PFSK-1 (cell line): ENCODE results near the gene SGCA.

Experiments used
- FOXP2 ChIP-seq: optimal IDR thresholded peaks from 2 replicates; pipeline ENCODE3; 2011; ENCODE audit warnings: borderline replicate concordance, control low read depth, inconsistent platforms; ENCODE audit not compliant: insufficient read depth; ENCODE audit errors: extremely low read length, extremely low read depth
- POLR2AphosphoS5 ChIP-seq: IDR thresholded peaks from 2 replicates; pipeline ENCODE4 v1.6.1; 2012; ENCODE audit warnings: low read depth, mild to moderate bottlenecking, control low read depth, low read length, moderate library complexity
- SIN3A ChIP-seq: IDR thresholded peaks from 2 replicates; pipeline ENCODE4 v1.6.1; 2012; ENCODE audit warnings: mild to moderate bottlenecking, low read length, moderate library complexity, borderline replicate concordance; ENCODE audit not compliant: insufficient read depth
- TAF1 ChIP-seq: IDR thresholded peaks from 2 replicates; pipeline ENCODE4 v1.6.1; 2012; ENCODE audit warnings: low read length, control low read depth, borderline replicate concordance; ENCODE audit not compliant: insufficient read depth
- TF ChIP-seq, protein P1 (sequence below), 2 experiments: IDR thresholded peaks; 2 replicates each; pipeline versions ENCODE4 v1.6.1 to v1.8.0; 2011 to 2012; ENCODE audit warnings: low read depth in 2 of 2, low read length in 2 of 2, control low read depth in 1 of 2, inconsistent platforms in 1 of 2, mild to moderate bottlenecking in 1 of 2, moderate library complexity in 1 of 2; ENCODE audit not compliant: insufficient read depth in 1 of 2

SGCA gene

DNA sequence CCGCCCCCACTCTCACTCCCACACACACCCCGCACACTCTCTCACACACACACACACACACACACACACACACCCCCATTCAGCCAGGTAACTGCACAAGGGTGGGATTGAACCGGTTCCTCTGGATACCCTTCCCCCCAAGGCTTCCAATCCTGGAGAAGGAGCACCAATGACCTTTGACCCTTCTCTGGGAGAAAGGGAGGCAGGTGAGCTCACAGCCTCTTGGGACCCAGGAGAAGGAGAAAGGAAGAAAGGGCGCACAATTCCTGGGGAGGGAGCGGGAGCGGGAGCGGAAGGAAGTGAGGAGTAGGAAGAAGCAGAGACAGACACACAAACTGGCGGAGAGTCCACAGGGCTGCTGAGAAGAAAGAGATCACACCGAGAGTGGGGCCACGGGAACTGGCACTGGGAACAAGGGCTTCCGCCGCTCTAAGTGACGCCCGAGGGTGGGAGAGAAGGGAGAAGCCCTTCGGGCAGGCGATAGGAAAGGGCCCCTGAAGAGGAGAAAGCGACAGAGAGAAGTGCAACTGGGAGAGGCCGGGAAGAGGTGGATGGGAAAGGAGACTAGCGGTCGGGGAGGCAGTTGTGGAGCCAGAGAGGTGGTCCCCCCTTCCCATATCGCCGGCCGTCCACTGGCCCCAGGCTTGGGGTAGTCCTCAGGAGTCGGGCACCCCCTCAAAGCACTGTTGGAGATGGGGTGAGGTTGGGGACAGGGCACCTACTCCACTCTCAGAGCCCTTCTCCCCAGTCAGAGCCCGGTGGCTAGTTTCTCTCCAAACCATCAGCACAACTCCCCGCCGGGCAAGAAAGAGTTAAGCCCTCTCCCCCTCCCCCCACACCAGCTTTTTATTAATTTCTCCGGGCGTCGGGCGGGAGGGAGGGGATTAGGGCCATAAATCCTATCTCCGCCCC lies 37.1 kb upstream of the SGCA start:
- TF ChIP-seq TAF1 (no peak), POLR2AphosphoS5 (peak; percentile 46; the same call in 1 of the 2 replicates), SIN3A (no peak)
- TF ChIP-seq, protein P1, sequence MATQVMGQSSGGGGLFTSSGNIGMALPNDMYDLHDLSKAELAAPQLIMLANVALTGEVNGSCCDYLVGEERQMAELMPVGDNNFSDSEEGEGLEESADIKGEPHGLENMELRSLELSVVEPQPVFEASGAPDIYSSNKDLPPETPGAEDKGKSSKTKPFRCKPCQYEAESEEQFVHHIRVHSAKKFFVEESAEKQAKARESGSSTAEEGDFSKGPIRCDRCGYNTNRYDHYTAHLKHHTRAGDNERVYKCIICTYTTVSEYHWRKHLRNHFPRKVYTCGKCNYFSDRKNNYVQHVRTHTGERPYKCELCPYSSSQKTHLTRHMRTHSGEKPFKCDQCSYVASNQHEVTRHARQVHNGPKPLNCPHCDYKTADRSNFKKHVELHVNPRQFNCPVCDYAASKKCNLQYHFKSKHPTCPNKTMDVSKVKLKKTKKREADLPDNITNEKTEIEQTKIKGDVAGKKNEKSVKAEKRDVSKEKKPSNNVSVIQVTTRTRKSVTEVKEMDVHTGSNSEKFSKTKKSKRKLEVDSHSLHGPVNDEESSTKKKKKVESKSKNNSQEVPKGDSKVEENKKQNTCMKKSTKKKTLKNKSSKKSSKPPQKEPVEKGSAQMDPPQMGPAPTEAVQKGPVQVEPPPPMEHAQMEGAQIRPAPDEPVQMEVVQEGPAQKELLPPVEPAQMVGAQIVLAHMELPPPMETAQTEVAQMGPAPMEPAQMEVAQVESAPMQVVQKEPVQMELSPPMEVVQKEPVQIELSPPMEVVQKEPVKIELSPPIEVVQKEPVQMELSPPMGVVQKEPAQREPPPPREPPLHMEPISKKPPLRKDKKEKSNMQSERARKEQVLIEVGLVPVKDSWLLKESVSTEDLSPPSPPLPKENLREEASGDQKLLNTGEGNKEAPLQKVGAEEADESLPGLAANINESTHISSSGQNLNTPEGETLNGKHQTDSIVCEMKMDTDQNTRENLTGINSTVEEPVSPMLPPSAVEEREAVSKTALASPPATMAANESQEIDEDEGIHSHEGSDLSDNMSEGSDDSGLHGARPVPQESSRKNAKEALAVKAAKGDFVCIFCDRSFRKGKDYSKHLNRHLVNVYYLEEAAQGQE (IDR thresholded peaks at IDR 0.05; ENCODE audit: insufficient read depth in 1 of 2, low read depth in 2 of 2, low read length in 2 of 2): 0 out of 4 replicates have a peak, but pooled peaks of 1 of the 2 experiments have one; percentile 20

DNA sequence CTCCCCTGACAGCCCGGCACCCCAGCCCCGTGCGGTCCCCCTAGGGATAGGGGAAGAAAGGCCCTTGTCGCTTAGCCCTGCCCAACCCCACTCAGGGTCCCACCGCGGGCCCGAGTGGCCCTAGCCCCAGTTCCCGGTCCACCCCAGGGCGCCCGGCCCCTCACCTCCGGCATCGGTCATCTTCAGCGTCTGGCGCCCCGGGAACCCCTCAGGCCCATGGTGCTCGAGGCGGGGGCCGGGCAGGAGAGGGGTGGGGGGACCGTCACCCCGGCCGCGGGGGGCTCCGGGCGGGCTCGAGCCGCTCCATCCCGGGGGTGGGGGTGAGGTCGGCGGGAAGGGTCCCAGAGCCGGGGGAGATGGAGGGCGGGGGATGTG lies 36.5 kb upstream of the SGCA start:
- TF ChIP-seq, protein P1 (IDR thresholded peaks at IDR 0.05; ENCODE audit: insufficient read depth in 1 of 2, low read depth in 2 of 2, low read length in 2 of 2): no peak
- TF ChIP-seq FOXP2 (no peak), TAF1 (no peak), SIN3A (no peak), POLR2AphosphoS5 (no peak)

DNA sequence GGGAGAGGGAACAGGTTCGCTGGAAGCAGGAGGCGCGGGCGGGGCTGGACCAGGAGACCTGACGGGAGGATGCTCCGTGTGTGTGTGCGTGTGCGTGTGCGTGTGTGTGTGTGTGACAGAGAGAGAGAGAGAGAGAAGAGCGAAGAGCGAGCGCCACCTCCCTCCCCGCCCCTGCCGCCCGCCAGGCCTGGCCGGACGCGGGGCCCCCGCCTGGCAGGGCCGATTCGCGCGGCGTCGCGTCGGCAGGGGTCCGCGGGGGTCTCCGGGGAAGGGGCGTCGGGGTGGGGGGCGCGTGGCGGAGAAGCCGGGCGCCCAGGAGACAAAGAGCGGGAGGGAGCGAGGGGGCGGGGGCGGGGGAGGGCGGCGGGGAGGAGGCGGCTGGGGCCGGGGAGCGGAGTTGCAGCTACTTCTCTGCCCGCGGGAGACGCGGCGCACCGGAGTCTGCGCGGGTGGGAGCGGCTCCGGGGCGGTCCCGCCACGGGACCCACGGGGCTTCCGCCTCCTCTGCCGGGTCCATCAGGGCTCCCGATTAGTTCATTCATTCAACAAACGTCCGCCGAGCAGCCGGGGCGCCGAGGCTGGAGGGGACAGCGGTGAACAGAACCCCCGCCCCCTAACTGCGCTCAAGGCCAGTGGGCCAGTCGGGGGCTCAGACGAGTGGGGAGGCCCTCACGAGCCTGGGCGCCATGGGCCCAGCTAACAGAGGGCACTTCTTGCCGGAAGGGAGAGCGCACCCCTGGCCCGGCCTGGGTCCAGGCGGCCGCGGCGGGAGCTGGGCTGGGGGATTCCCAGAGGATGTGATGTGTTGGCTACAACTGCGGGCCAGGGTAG lies 35.9 kb upstream of the SGCA start, which contains the start of gene SAMD14:
SAMD14 (minus strand) TSS at position 433 of the 831 bp plus-strand sequence. CDS start 5,201 bp downstream, outside the sequence.
- no peak for TF ChIP-seq TAF1
- TF ChIP-seq POLR2AphosphoS5: no peak
- TF ChIP-seq, protein P1 (IDR thresholded peaks at IDR 0.05; ENCODE audit: insufficient read depth in 1 of 2, low read depth in 2 of 2, low read length in 2 of 2): no peak
- no peak for TF ChIP-seq SIN3A
- no peak for TF ChIP-seq FOXP2

DNA sequence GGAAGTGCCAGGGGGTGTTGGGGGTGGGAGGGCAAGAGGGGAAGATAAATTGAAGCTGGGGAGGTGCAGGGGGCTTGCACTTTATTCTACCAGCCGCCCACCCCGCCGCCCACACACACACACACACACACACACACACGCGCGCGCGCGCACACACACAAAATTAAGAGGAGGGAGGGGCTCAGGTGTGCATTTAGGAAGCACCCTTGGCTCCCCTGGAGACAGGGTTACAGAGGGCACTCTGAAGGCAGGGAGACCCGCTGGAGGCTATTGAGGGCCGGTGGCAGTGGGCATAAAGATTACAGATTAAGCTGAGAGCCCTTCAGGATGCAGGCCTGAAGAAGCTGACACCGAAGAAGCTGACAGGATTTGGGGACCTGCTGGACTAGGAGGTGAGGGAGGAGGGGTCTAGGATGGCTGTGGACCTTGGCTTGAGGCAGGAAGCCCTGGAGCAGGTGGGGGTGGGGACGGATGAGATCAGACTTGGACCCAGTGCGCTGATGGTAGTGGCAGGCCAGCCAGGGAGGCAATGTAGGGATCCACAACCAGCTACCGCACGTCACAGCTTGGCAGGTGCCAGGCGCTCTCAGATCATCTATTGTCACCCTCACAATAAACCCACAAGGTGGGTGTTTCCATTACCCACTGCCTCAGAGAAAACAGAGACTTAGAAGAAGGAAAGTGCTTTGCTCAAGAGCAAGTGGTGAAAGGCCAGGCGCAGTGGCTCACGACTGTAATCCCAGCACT lies 35.1 kb upstream of the SGCA start:
- TF ChIP-seq TAF1 (no peak), SIN3A (no peak), POLR2AphosphoS5 (no peak), FOXP2 (no peak)
- TF ChIP-seq, protein P1 (IDR thresholded peaks at IDR 0.05; ENCODE audit: insufficient read depth in 1 of 2, low read depth in 2 of 2, low read length in 2 of 2): no peak
